Body of pancreas (tissue), 4 donors: ENCODE data around the gene LTBP1. TPM values are rescaled to one million over a fixed set of nuclear protein-coding genes. Genes with fewer than 3 reads are reported as not detected.

ENCODE experiments used
- ATAC-seq: fragments of 150-250 bp; one replicate; pipeline ENCODE4 v1.9.1; 2016
- DNase-seq, 4 donors: peaks; one replicate each; pipeline ENCODE4 v3.0.0-alpha.2; 2019
- H3K27ac ChIP-seq, 4 donors: fragments of 200-600 bp; sonication (generic); 1 replicate in 3 of 4; 2 replicates in 1 of 4; pipeline versions ENCODE4 v1.5.1 to v1.6.1; 2016 to 2019; ENCODE audit warnings: mild to moderate bottlenecking in 1 of 4, mixed read lengths in 1 of 4, moderate library complexity in 1 of 4
- H3K27me3 ChIP-seq, 2 donors: fragments of 200-600 bp; sonication (generic); one replicate each; pipeline ENCODE4 v1.6.0; 2016; ENCODE audit warnings: mild to moderate bottlenecking in 1 of 2
- H3K36me3 ChIP-seq, 2 donors: fragments of 200-600 bp; sonication (generic); replicated peaks in 1 of 2; 2 replicates each; pipeline ENCODE4 v1.5.1; 2016; ENCODE audit warnings: low read depth in 2 of 2; ENCODE audit not compliant: insufficient read depth in 1 of 2
- H3K4me1 ChIP-seq: fragments of 200-600 bp; sonication (generic); one replicate; pipeline ENCODE4 v1.6.0; 2016
- H3K4me3 ChIP-seq, 2 donors: fragments of 200-600 bp; sonication (generic); 1 replicate in 1 of 2; 2 replicates in 1 of 2; pipeline ENCODE4 v1.5.1; 2016 to 2019
- H3K9me3 ChIP-seq, 3 donors: fragments of 200-600 bp; sonication (generic); 1 replicate in 2 of 3; 2 replicates in 1 of 3; pipeline ENCODE4 v1.5.1; 2016
- CTCF ChIP-seq, 7 experiments: fragments of 450-650 bp in 4 of 7; fragments of 200-600 bp in 3 of 7; sonication (generic) in 3 of 7; IDR thresholded peaks; one replicate each; pipeline ENCODE4 v1.5.1; 2016 to 2019; ENCODE audit warnings: antibody characterized with exemption in 7 of 7
- POLR2A ChIP-seq, 3 donors: fragments of 450-650 bp; IDR thresholded peaks; one replicate each; pipeline ENCODE4 v1.6.1; 2016; ENCODE audit warnings: antibody characterized with exemption in 3 of 3, mild to moderate bottlenecking in 2 of 3
- WGBS, 2 donors: methylation state at CpG; one replicate each; pipeline ENCODE4 v1.1.5; 2017; 5-methylcytosine and 5-hydroxymethylcytosine counted together
- intact Hi-C: fragments of 100-400 bp; cut with DNase I; formaldehyde crosslinking; loops from one replicate; pipeline ENCODE4 v1.15.1; 2023
- total RNA-seq, 2 donors: library from RNA; depleted of rRNA; stranded (reverse); fragments of >200 nt; gene quantifications; one replicate each; pipeline ENCODE4 v1.1.0, GENCODE V29; 2016

Gene LTBP1
- total RNA-seq, 2 donors from 2014 or later: 8.8 to 10.2 TPM

GRCh38 chr2:32960647-32961403 is 14.1 kb downstream of the LTBP1 start:
- DNase-seq: no peak
- no peak overlapping the region for H3K4me3 ChIP-seq
- intact Hi-C loops: no loop called here

GRCh38 chr2:32962690-32963089 is 15.9 kb downstream of the LTBP1 start:
- ATAC-seq: no peak
- no peak for TF ChIP-seq CTCF (IDR thresholded peaks at IDR 0.05)
- H3K9me3 ChIP-seq: no peaks in the 10 kb centered on the region
- no peaks in the 10 kb centered on the region for H3K4me1 ChIP-seq
- H3K27me3 ChIP-seq: no peaks in the 10 kb centered on the region
- no peaks in the 10 kb centered on the region for H3K36me3 ChIP-seq
- WGBS, 2 donors: 75 to 84% methylated on average over 3 of the region's 3 CpGs
- H3K4me3 ChIP-seq: no peak overlapping the region
- no peak overlapping the region for H3K27ac ChIP-seq
- intact Hi-C loops: no loop called here
- DNase-seq: no peak

More at GRCh38 chr2:32960647-32961403, 14.1 kb downstream of the LTBP1 start:
- no peak for ATAC-seq
- 77 to 85% methylated on average over 9 of the region's 9 CpGs for WGBS, 2 donors
- H3K9me3 ChIP-seq: no peaks in the 10 kb centered on the region
- H3K27ac ChIP-seq: no peak overlapping the region
- no peak for TF ChIP-seq POLR2A (IDR thresholded peaks at IDR 0.05)
- no peak for TF ChIP-seq CTCF (IDR thresholded peaks at IDR 0.05)
- no peaks in the 10 kb centered on the region for H3K4me1 ChIP-seq
- H3K36me3 ChIP-seq: no peaks in the 10 kb centered on the region
- no peaks in the 10 kb centered on the region for H3K27me3 ChIP-seq

GRCh38 chr2:32963941-32964340 is 17.2 kb downstream of the LTBP1 start:
- ATAC-seq (no peak), DNase-seq (no peak)
- no peak overlapping the region for H3K4me3 ChIP-seq
- no peak for TF ChIP-seq CTCF (IDR thresholded peaks at IDR 0.05)
- TF ChIP-seq POLR2A (IDR thresholded peaks at IDR 0.05): no peak
- H3K27ac ChIP-seq: no peak overlapping the region
- H3K4me1 ChIP-seq: no peaks in the 10 kb centered on the region
- intact Hi-C loops: no loop called here
- 82 to 88% methylated on average over 3 of the region's 3 CpGs for WGBS, 2 donors
- no peaks in the 10 kb centered on the region for H3K9me3 ChIP-seq
- H3K36me3 ChIP-seq: no peaks in the 10 kb centered on the region
- no peaks in the 10 kb centered on the region for H3K27me3 ChIP-seq

- 46 to 65% methylated on average over 2 of the region's 2 CpGs for WGBS, 2 donors
- H3K4me3 ChIP-seq: no peak overlapping the region
- H3K9me3 ChIP-seq: no peaks in the 10 kb centered on the region
- intact Hi-C loops: no loop called here
- H3K27ac ChIP-seq: no peak overlapping the region
- H3K4me1 ChIP-seq: no peaks in the 10 kb centered on the region
- no peaks in the 10 kb centered on the region for H3K36me3 ChIP-seq
- DNase-seq: no peak
- no peak for ATAC-seq
- TF ChIP-seq CTCF (IDR thresholded peaks at IDR 0.05) (no peak), POLR2A (IDR thresholded peaks at IDR 0.05) (no peak)
- H3K27me3 ChIP-seq: no peaks in the 10 kb centered on the region
Measured at GRCh38 chr2:32965523-32966171, 18.9 kb downstream of the LTBP1 start.
